ENCODE measurements around the gene PAQR8.

DNA sequence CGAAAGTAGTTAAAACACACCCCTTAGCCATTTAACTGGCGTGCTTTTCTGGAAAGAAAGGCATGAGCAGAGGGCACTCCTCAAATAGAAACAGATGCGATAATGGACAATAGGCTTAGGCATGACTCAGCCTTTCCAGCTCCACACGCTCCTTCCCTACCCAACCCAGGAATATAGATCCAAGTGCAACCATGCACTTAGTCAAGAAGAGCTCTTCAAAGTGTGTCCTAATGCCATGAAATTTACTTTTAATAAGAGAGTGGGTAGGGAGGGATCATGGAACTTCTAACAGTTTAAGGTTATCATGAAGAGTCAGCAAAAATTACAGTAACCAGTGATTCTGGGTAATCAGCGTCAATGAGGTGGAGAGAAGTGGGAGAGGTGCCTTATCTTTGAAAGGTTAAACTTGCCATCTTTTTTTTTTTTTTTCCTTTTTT, 55.7 kb downstream of the PAQR8 start:
- TF ChIP-seq CTCF (IDR thresholded peaks at IDR 0.05; ENCODE audit: low read depth, low read length, missing input control) (no peak), RAD21 (IDR thresholded peaks at IDR 0.05) (no peak), ZBTB33 (IDR thresholded peaks at IDR 0.05) (no peak), SP1 (IDR thresholded peaks at IDR 0.05) (no peak), GABPA (IDR thresholded peaks at IDR 0.05 in 1 of 2, conservative IDR thresholded peaks at IDR 0.05 in 1 of 2) (no peak), REST (IDR thresholded peaks at IDR 0.05) (no peak), HNF4G (IDR thresholded peaks at IDR 0.05) (no peak)
- TF ChIP-seq, protein P1, sequence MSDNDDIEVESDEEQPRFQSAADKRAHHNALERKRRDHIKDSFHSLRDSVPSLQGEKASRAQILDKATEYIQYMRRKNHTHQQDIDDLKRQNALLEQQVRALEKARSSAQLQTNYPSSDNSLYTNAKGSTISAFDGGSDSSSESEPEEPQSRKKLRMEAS (IDR thresholded peaks at IDR 0.05) = no peak

All from liver (tissue), 3 donors.